ENCODE data around the gene RASIP1.

- TF ChIP-seq CTCF (IDR thresholded peaks at IDR 0.05) (no peak), POLR2A (IDR thresholded peaks at IDR 0.05) (no peak)
These were observed 11.3 kb downstream of the RASIP1 start for GRCh38 chr19:48728911-48729664.
